SH-SY5Y (cell line): ENCODE data around the gene PMP22.

ENCODE experiments used
- GATA2 ChIP-seq: IDR thresholded peaks from 2 replicates; pipeline ENCODE4 v1.6.1; 2011; ENCODE audit warnings: mild to moderate bottlenecking, low read depth, low read length
- GATA3 ChIP-seq: IDR thresholded peaks from 2 replicates; pipeline ENCODE4 v1.6.1; 2011; ENCODE audit warnings: low read depth, mild to moderate bottlenecking, low read length, moderate library complexity

DNA sequence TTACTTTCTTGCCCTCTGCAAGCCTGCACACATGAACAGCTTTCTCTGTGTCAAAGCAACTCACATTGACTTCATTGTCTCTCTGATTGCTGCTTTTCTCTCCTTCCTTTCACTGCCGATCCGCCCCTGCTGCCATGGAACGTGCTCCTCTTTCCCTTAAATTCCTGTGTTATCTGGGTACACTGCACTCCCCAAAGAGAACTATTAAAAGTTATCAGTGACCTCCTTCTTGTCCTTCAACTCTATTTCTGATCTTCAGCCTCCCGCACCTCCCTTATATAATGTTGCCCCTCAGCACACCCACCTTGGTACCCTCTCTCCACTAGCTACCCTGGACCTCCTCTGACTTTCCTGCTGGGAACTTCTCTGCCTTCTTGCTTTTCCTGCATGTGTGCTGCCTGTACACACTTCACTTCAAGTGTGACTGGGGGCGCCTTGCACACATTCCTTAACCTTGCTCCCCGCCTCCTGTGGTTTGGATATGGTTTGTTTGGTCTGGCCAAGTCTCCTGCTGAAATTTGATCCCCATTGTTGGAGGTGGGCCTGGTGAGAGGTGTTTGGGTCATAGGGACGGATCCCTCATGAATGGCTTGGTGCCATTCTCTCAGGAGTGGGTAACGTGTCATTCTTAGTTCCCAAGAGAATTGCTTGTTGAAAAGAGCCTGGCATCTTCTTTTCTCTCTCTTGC is 26.7 kb upstream of the PMP22 start:
- TF ChIP-seq GATA2 (no peak), GATA3 (no peak)
